B cell (primary cell): ENCODE measurements around the gene LYZL6.

ENCODE experiments used
- CTCF ChIP-seq: fragments of 200-600 bp; IDR thresholded peaks from one replicate; pipeline ENCODE4 v1.8.0; 2022; ENCODE audit warnings: antibody characterized with exemption, mild to moderate bottlenecking
- EZH2 ChIP-seq: IDR thresholded peaks from 2 replicates; pipeline ENCODE4 v1.6.1; 2012; ENCODE audit warnings: borderline replicate concordance, low read depth, mild to moderate bottlenecking, moderate library complexity, low read length; ENCODE audit not compliant: insufficient read depth, poor library complexity, severe bottlenecking

DNA sequence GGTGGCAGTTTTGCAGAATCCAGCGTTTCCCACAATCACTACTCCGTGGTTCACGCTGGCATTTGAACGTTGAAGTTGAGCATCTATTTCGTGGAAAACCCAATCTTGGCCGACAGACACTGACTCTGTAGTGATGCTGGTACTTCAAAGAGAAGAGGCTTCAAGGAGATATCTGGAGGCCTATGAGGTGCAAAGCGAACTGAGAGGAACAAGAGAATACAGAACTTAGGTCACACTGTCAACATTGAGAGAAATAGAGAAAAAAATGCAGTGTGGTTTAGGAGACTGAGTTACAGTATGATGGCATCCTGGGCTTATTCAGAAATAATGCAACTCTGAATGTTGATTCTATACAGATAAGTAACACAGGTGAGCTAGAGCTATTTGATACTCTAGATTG lies 21.8 kb upstream of the LYZL6 start:
- TF ChIP-seq CTCF = no peak
- TF ChIP-seq EZH2 = no peak
